Melanocyte of skin (primary cell): ENCODE data around the gene NAGS. TPM values are rescaled to one million over a fixed set of nuclear protein-coding genes. Genes with fewer than 3 reads are reported as not detected.

Experiments
- small RNA-seq, 2 donors: library from RNA; depleted of rRNA; stranded (forward); fragments of <200 nt; gene quantifications; one replicate each; pipeline ENCODE3, GENCODE V24; 2012
- total RNA-seq, 2 donors: library from RNA; depleted of rRNA; stranded (reverse); fragments of >200 nt; gene quantifications; 2 replicates each; pipeline ENCODE4 v1.2.3, GENCODE V29; 2012

Gene NAGS, protein sequence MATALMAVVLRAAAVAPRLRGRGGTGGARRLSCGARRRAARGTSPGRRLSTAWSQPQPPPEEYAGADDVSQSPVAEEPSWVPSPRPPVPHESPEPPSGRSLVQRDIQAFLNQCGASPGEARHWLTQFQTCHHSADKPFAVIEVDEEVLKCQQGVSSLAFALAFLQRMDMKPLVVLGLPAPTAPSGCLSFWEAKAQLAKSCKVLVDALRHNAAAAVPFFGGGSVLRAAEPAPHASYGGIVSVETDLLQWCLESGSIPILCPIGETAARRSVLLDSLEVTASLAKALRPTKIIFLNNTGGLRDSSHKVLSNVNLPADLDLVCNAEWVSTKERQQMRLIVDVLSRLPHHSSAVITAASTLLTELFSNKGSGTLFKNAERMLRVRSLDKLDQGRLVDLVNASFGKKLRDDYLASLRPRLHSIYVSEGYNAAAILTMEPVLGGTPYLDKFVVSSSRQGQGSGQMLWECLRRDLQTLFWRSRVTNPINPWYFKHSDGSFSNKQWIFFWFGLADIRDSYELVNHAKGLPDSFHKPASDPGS
- total RNA-seq = 1 to 10 TPM in 1 of 2 donors, under 1 TPM in 1; 0.34 to 1.3 TPM

DNA sequence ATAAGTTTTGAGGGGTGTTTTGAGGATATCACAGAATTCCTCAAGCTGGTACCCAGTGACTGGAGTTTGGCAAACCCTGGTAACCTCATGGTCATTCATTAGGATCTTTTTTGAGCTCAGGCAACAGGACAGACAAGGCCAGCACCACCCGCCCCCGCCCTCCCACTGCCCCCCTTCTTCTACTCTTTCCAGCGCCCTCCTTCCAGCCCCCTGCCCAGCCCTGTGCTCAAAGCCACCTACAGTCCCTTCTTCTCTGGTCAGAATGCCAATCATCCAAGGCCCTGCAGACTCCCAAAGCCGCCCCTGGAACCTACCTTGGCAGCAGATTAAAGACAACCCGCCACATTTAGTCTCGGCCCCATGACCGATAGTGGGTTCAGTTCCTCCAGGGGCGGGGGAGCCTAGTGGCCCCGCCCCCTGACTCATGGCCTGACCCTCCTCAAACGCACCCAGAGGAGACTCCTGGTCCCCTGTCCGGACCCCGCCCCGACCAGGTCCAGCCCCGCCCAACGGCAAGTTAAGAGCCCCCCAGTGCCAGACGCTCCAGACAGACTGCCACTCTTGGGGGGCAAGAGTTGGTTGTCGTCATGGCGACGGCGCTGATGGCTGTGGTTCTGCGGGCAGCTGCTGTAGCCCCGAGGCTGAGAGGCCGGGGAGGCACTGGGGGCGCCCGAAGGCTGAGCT lies at the start of gene NAGS:
NAGS (plus strand) TSS at position 546 of the 684 bp plus-strand sequence; CDS start at position 588, 42 bp downstream.

GRCh38 chr17:44014437-44015172 lies 10.2 kb downstream of the NAGS start, which contains the start of gene TMEM101:
Gene TMEM101, minus strand, starts transcription at chr17:44014963. Its CDS starts 11 bp downstream, at chr17:44014952.

Small RNA genes within 50 kb of the gene (small RNA-seq; reads per million reads assigned to genes)
- 0 to 0.09 reads per million in 2 donors for gene RF00012

Other genes starting within 250 kb of the NAGS start
- gene SOST, start 245.8 kb upstream of the NAGS start, total RNA-seq = under 1 TPM in 1 of 2 donors, not detected in 1; under 0.01 TPM
- 100 to 1,000 TPM; 116 to 169 TPM for gene DUSP3, start 225.6 kb upstream of the NAGS start, total RNA-seq
- gene CFAP97D1, start 224.2 kb upstream of the NAGS start, total RNA-seq = under 1 TPM; under 0.01 to 0.34 TPM
- 1 to 10 TPM; 4.7 to 5.9 TPM for gene MPP3, start 171.5 kb upstream of the NAGS start, total RNA-seq
- gene CD300LG, start 157.4 kb upstream of the NAGS start, total RNA-seq = not detected
- gene MPP2, start 97.1 kb upstream of the NAGS start, total RNA-seq = 1 to 10 TPM in 1 of 2 donors, under 1 TPM in 1; 0.34 to 1.7 TPM
- gene PPY, start 62.1 kb upstream of the NAGS start, total RNA-seq = not detected
- not detected for gene PYY, start 50.7 kb upstream of the NAGS start, total RNA-seq
- gene TMEM101, start 10.3 kb downstream of the NAGS start, total RNA-seq = 10 to 100 TPM; 43.7 to 54.9 TPM
- gene LSM12, start 62.0 kb downstream of the NAGS start, total RNA-seq = 10 to 100 TPM; 37.5 to 65.6 TPM
- gene G6PC3, start 66.1 kb downstream of the NAGS start, total RNA-seq = 10 to 100 TPM; 45.3 to 47.8 TPM
- gene HDAC5, start 119.0 kb downstream of the NAGS start, total RNA-seq = 1 to 10 TPM; 7.2 to 10.0 TPM
- gene HROB, start 137.3 kb downstream of the NAGS start, total RNA-seq = 1 to 10 TPM; 4.8 to 7.0 TPM
- not detected for gene ASB16, start 166.1 kb downstream of the NAGS start, total RNA-seq
- 10 to 100 TPM; 20.6 to 23.0 TPM for gene TMUB2, start 182.3 kb downstream of the NAGS start, total RNA-seq
- 10 to 100 TPM; 26.8 to 30.0 TPM for gene ATXN7L3, start 195.3 kb downstream of the NAGS start, total RNA-seq
- gene UBTF, start 215.1 kb downstream of the NAGS start, total RNA-seq = 10 to 100 TPM; 27.5 to 34.0 TPM